ENCODE measurements around the gene HSBP1L1.

GRCh38 chr18:79939096-79939495 is 25.3 kb upstream of the HSBP1L1 start:
- TF ChIP-seq POLR2A (IDR thresholded peaks at IDR 0.05) (no peak), CTCF (IDR thresholded peaks at IDR 0.05) (no peak), POLR2AphosphoS5 (IDR thresholded peaks at IDR 0.05) (no peak)

Measured in stomach (tissue), 4 donors.